Hepatocyte (in vitro differentiated cells): ENCODE data around the gene IREB2.

ENCODE experiments used
- CTCF ChIP-seq: fragments of 200-600 bp; sonication (generic); IDR thresholded peaks from 2 replicates; pipeline ENCODE4 v1.5.1; 2016; ENCODE audit warnings: antibody characterized with exemption, mild to moderate bottlenecking; ENCODE audit not compliant: poor library complexity
- EZH2phosphoT487 ChIP-seq: fragments of 200-600 bp; sonication (generic); IDR thresholded peaks from one replicate; pipeline ENCODE4 v1.6.1; 2018; ENCODE audit warnings: antibody characterized with exemption, mild to moderate bottlenecking, low read depth, moderate library complexity; ENCODE audit not compliant: unreplicated experiment, severe bottlenecking

DNA sequence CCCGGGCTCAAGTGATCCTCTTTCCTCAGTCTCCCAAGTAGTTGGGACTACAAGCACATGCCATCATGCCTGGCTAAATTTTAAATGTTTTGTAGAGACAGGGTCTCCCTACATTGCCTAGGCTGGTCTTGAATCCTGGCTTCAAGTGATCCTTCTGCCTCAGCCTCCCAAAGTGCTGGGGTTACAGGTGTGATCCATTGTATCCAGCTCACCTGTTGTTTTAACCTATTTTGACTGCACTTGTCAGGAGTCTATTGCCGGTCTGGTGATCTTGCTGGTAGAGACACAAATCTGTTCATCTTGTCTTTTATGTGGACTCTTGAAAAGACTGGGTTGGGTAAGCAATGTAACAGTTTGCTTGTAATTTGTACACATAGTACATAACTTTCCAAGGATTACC lies 7.9 kb downstream of the IREB2 start:
- TF ChIP-seq CTCF: no peak
- TF ChIP-seq EZH2phosphoT487: no peak
